Neural crest cell (in vitro differentiated cells): ENCODE results near the gene ZNF565. TPM values are rescaled to one million over a fixed set of nuclear protein-coding genes. Genes with fewer than 3 reads are reported as not detected.
"Not testable (repeated sequence)": the region's sequence is repeated elsewhere in the genome, so short reads cannot be mapped to it uniquely, and the experiment has no call there.

Source experiments
- DNase-seq: peaks from one replicate; pipeline ENCODE4 v3.0.0; 2021; ENCODE audit warnings: low read depth, mixed read lengths, low spot score
- H3K27ac Mint-ChIP-seq: one replicate; pipeline ENCODE4 v1.8.0; 2021; ENCODE audit warnings: mild to moderate bottlenecking, mixed read lengths; ENCODE audit not compliant: unreplicated experiment
- H3K27me3 Mint-ChIP-seq: 2 replicates; pipeline ENCODE4 v1.8.0; 2021; ENCODE audit warnings: low read depth, mild to moderate bottlenecking, mixed read lengths
- H3K36me3 Mint-ChIP-seq: 2 replicates; pipeline ENCODE4 v1.8.0; 2021; ENCODE audit warnings: low read depth, mild to moderate bottlenecking, mixed read lengths
- H3K4me1 Mint-ChIP-seq: 2 replicates; pipeline ENCODE4 v1.8.0; 2021; ENCODE audit warnings: mixed read lengths
- H3K4me3 Mint-ChIP-seq: one replicate; pipeline ENCODE4 v1.8.0; 2021; ENCODE audit warnings: mild to moderate bottlenecking, mixed read lengths
- H3K9me3 Mint-ChIP-seq: 2 replicates; pipeline ENCODE4 v1.8.0; 2021; ENCODE audit warnings: mixed read lengths
- CTCF ChIP-seq: fragments of 200-600 bp; sonication (generic); conservative IDR thresholded peaks from 2 replicates; pipeline ENCODE4 v1.5.0; 2021; ENCODE audit warnings: antibody characterized with exemption, mild to moderate bottlenecking
- total RNA-seq: library from RNA; stranded (reverse); gene quantifications from 2 replicates; pipeline ENCODE4 v1.2.1, GENCODE V29; 2021

ZNF565 gene
- total RNA-seq, 1 donor from 2014 or later = 5.6 TPM

GRCh38 chr19:36139473-36140303 is 74.8 kb downstream of the ZNF565 start, which contains the start of gene CAPNS1:
TSS of gene CAPNS1 (plus strand) at chr19:36140066. CDS start at chr19:36141012, 946 bp downstream.
- peaks cover 12% of the 10 kb centered on the region for H3K4me1 Mint-ChIP-seq
- H3K4me3 Mint-ChIP-seq = peak within 1 kb of the TSS; percentile 98
- peak; percentile 96 for DNase-seq

DNA sequence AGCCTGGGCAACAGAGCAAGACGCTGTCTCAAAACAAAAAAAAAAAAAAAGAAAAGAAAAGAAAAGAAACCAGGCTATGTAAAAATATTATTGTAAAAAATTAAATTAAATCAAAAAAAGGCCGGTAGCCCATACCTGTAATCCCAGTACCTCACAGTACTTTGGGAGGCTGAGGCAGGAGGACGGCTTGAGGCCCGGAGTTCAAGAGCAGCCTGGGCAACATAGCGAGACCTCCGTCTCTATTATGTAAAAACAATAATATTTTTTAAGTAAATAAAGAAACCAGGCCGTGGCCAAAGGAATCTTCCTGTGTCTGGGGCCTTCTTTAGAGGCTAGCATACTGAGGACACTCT is 75.4 kb downstream of the ZNF565 start:
- no peak for TF ChIP-seq CTCF
- H3K27me3 Mint-ChIP-seq = peaks cover 9% of the 10 kb centered on the region
- peaks cover 11% of the 10 kb centered on the region for H3K36me3 Mint-ChIP-seq
- peaks cover 4% of the 10 kb centered on the region for H3K9me3 Mint-ChIP-seq
- DNase-seq = no peak
- H3K27ac Mint-ChIP-seq = peak overlapping the region; percentile 67
- peaks cover 12% of the 10 kb centered on the region for H3K4me1 Mint-ChIP-seq
- peak overlapping the region; percentile 98 for H3K4me3 Mint-ChIP-seq

More at GRCh38 chr19:36139473-36140303, 74.8 kb downstream of the ZNF565 start, which contains the start of gene CAPNS1:
- Mint-ChIP-seq H3K27ac (peak within 1 kb of the TSS; percentile 93), H3K36me3 (peaks cover 11% of the 10 kb centered on the region), H3K27me3 (peaks cover 9% of the 10 kb centered on the region), H3K9me3 (peaks cover 4% of the 10 kb centered on the region)
- peak; percentile 49 for TF ChIP-seq CTCF

DNA sequence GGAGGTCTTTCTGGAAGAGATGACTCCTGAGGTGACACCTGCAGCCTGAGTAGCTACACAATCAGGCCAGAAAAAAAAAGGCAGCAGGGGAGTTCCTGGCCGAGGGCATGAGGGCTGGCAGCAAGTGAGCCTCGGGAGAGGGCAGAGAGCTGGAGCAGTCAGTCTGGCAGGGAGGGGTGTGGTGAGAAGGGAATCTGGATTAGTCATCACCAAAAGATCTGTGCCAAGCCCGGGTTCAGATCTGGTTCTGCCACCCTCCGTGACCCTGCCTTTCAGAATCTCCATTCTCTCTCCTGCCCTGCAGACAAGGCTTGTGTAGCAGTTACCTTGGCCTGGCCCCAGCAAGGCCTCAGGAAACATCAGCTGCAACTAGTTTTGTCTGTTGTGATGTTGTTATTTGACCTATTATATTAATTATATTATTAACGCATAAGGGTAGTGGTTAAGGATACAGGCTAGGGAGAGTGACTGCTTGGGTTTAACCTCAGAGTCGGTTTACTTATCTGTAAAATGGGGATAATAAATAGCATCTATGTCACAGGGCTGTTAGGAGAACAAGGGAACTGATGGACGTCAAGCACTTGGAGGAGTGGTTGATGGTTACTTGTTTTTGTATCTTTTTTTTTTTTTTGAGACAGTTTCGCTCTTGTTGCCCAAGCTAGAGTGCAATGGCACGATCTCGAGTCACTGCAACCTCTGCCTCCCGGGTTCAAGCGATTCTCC is 77.3 kb downstream of the ZNF565 start:
- Mint-ChIP-seq H3K9me3 (peaks cover 4% of the 10 kb centered on the region), H3K4me3 (peak overlapping the region; percentile 81), H3K27ac (peak overlapping the region; percentile 57)

GRCh38 chr19:36134867-36135266 is 79.6 kb downstream of the ZNF565 start:
- not testable (repeated sequence) for DNase-seq, H3K9me3 Mint-ChIP-seq, H3K4me1 Mint-ChIP-seq, H3K27ac Mint-ChIP-seq, H3K36me3 Mint-ChIP-seq, H3K4me3 Mint-ChIP-seq, H3K27me3 Mint-ChIP-seq

More for the DNA sequence above, 77.3 kb downstream of the ZNF565 start:
- H3K4me1 Mint-ChIP-seq = peaks cover 12% of the 10 kb centered on the region
- TF ChIP-seq CTCF = no peak
- peaks cover 6% of the 10 kb centered on the region for H3K36me3 Mint-ChIP-seq
- DNase-seq = no peak
- peaks cover 9% of the 10 kb centered on the region for H3K27me3 Mint-ChIP-seq

Other genes starting within 250 kb of the ZNF565 start
- 16.8 and 17.5 TPM in 2 replicates for gene SDHAF1, start 219.5 kb downstream of the ZNF565 start, total RNA-seq
- 0.30 and 0.54 TPM in 2 replicates for gene SYNE4, start 205.9 kb downstream of the ZNF565 start, total RNA-seq
- 21.7 and 23.7 TPM in 2 replicates for gene ALKBH6, start 200.5 kb downstream of the ZNF565 start, total RNA-seq
- 33.1 and 37.6 TPM in 2 replicates for gene CLIP3, start 181.8 kb downstream of the ZNF565 start, total RNA-seq
- gene THAP8, start 160.4 kb downstream of the ZNF565 start, total RNA-seq = 9.4 and 9.8 TPM in 2 replicates
- 34.2 and 35.3 TPM in 2 replicates for gene WDR62, start 159.8 kb downstream of the ZNF565 start, total RNA-seq
- not detected in 2 replicates for gene OVOL3, start 103.5 kb downstream of the ZNF565 start, total RNA-seq
- gene POLR2I, start 99.8 kb downstream of the ZNF565 start, total RNA-seq = 111 and 126 TPM in 2 replicates
- 214 and 219 TPM in 2 replicates for gene TBCB, start 99.2 kb downstream of the ZNF565 start, total RNA-seq
- gene CAPNS1, start 74.6 kb downstream of the ZNF565 start, total RNA-seq = 321 and 346 TPM in 2 replicates
- gene COX7A1, start 62.2 kb downstream of the ZNF565 start, total RNA-seq = not detected in 2 replicates
- 88.0 and 90.5 TPM in 2 replicates for gene ZNF146, start 441 bp upstream of the ZNF565 start, total RNA-seq
- 10.6 and 12.3 TPM in 2 replicates for gene ZFP14, start 164.5 kb upstream of the ZNF565 start, total RNA-seq
- gene ZFP82, start 204.0 kb upstream of the ZNF565 start, total RNA-seq = 19.0 and 19.1 TPM in 2 replicates